Upper lobe of left lung (tissue), 6 donors: Measurements from ENCODE around the gene REC114. TPM values are rescaled to one million over a fixed set of nuclear protein-coding genes. Genes with fewer than 3 reads are reported as not detected.
A peak's percentile ranks its signal among the peaks of the same experiment; 100 is the strongest.

ENCODE experiments used
- ATAC-seq, 2 donors: fragments of 200-7000 bp; cut with Tn5 transposase; one replicate each; pipeline ENCODE4 v1.9.1; 2022; ENCODE audit warnings: mild to moderate bottlenecking in 2 of 2, moderate library complexity in 2 of 2; ENCODE audit not compliant: low FRiP score in 2 of 2
- DNase-seq, 2 donors: peaks; one replicate each; pipeline ENCODE4 v3.0.0-alpha.2; 2019 to 2020
- H3K27ac ChIP-seq, 4 donors: fragments of 200-600 bp; sonication (generic); one replicate each; pipeline ENCODE4 v1.5.1; 2016 to 2019
- H3K27me3 ChIP-seq, 4 donors: fragments of 200-600 bp; sonication (generic); one replicate each; pipeline ENCODE4 v1.5.1; 2017 to 2019
- H3K36me3 ChIP-seq, 4 donors: fragments of 200-600 bp; sonication (generic); one replicate each; pipeline ENCODE4 v1.5.1; 2016 to 2019
- H3K4me1 ChIP-seq, 4 donors: fragments of 200-600 bp; sonication (generic); one replicate each; pipeline ENCODE4 v1.5.1; 2018 to 2019
- H3K4me3 ChIP-seq, 4 donors: fragments of 200-600 bp; sonication (generic); one replicate each; pipeline ENCODE4 v1.5.1; 2017 to 2019; ENCODE audit warnings: mild to moderate bottlenecking in 2 of 4, moderate library complexity in 1 of 4
- H3K9me3 ChIP-seq, 4 donors: fragments of 200-600 bp; sonication (generic); one replicate each; pipeline ENCODE4 v1.5.1; 2018 to 2019
- CTCF ChIP-seq, 6 experiments: fragments of 450-650 bp in 4 of 6; fragments of 200-600 bp in 2 of 6; sonication (generic) in 2 of 6; IDR thresholded peaks; one replicate each; pipeline ENCODE4 v1.5.1; 2016 to 2019; ENCODE audit warnings: antibody characterized with exemption in 6 of 6
- EP300 ChIP-seq, 4 donors: sonication (generic); formaldehyde crosslinking; IDR thresholded peaks; one replicate each; pipeline ENCODE4 v1.5.1; 2017; ENCODE audit warnings: antibody characterized with exemption in 4 of 4, control low read depth in 2 of 4
- POLR2A ChIP-seq, 4 donors: fragments of 450-650 bp; IDR thresholded peaks; one replicate each; pipeline ENCODE4 v1.5.1; 2016 to 2017; ENCODE audit warnings: antibody characterized with exemption in 4 of 4, mild to moderate bottlenecking in 2 of 4
- POLR2AphosphoS5 ChIP-seq, 2 donors: sonication (generic); formaldehyde crosslinking; IDR thresholded peaks; one replicate each; pipeline ENCODE4 v1.5.1; 2017; ENCODE audit warnings: antibody characterized with exemption in 2 of 2
- WGBS, 2 donors: methylation state at CpG; one replicate each; pipeline ENCODE4 v1.1.5; 2017 to 2018; 5-methylcytosine and 5-hydroxymethylcytosine counted together
- total RNA-seq, 6 donors: library from RNA; depleted of rRNA in 4 of 6; stranded (reverse); fragments of >200 nt in 4 of 6; gene quantifications; one replicate each; pipeline versions ENCODE4 v1.1.0 to v1.2.1, GENCODE V29; 2016 to 2021
- donor health status: DM: no; HTN: no; CAD: no; lungs with moderate emphysema.
- donor health status: DM: no; HTN: yes; CAD: no; lungs with severe emphysema.

REC114 gene
- total RNA-seq, 6 donors from 2014 or later: not detected

GRCh38 chr15:73608475-73608874 is 165.5 kb downstream of the REC114 start:
- 60 to 75% methylated on average over 1 of the region's 1 CpG for WGBS, 2 donors
- ATAC-seq: no peak
- Histone ChIP-seq H3K27ac (no peak overlapping the region), H3K27me3 (no peaks in the 10 kb centered on the region), H3K9me3 (no peaks in the 10 kb centered on the region), H3K4me3 (no peak overlapping the region), H3K36me3 (no peaks in the 10 kb centered on the region), H3K4me1 (peaks cover 23 to 48% (median 32%) of the 10 kb centered on the region in 4 donors)
- TF ChIP-seq POLR2A (IDR thresholded peaks at IDR 0.05) (no peak), EP300 (IDR thresholded peaks at IDR 0.05) (no peak), CTCF (IDR thresholded peaks at IDR 0.05) (no peak), POLR2AphosphoS5 (IDR thresholded peaks at IDR 0.05) (no peak)
- no peak for DNase-seq

DNA sequence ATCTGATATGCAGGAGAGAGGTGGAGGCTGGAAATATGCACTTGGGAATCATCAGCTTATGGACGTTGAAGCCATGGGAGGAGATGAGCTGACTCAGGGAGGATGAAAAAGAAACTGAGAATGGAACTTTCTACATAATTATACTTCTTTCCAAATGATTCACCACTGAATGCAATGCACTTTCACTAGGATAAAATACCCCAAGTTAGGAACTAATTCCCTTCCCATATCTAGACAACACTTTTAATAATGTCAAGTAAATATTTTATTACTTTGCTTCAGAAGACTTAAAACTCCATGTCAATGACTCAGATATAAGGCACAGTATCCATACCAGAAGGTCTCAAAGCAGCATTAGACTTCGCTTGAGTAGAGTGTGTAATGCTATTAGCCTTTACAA is 166.0 kb downstream of the REC114 start:
- Histone ChIP-seq H3K4me1 (peaks cover 21 to 46% (median 32%) of the 10 kb centered on the region in 4 donors), H3K27me3 (no peaks in the 10 kb centered on the region), H3K4me3 (no peak overlapping the region), H3K36me3 (no peaks in the 10 kb centered on the region), H3K9me3 (no peaks in the 10 kb centered on the region), H3K27ac (no peak overlapping the region)
- no peak for DNase-seq
- WGBS, 2 donors: 66 to 74% methylated on average over 2 of the region's 2 CpGs
- TF ChIP-seq EP300 (IDR thresholded peaks at IDR 0.05) (no peak), POLR2AphosphoS5 (IDR thresholded peaks at IDR 0.05) (no peak), POLR2A (IDR thresholded peaks at IDR 0.05) (no peak), CTCF (IDR thresholded peaks at IDR 0.05) (no peak)
- peak in 1 of 2 donors; percentile 49 for ATAC-seq

Other genes starting within 250 kb of the REC114 start
- gene HCN4, start 74.2 kb upstream of the REC114 start, total RNA-seq: under 1 TPM; under 0.01 to 0.69 (median 0.19) TPM
- 100 to 1,000 TPM in 4 of 6 donors, 10 to 100 TPM in 2; 70.2 to 151 (median 108) TPM for gene NPTN, start 190.2 kb downstream of the REC114 start, total RNA-seq
- gene CD276, start 241.2 kb downstream of the REC114 start, total RNA-seq: 10 to 100 TPM; 32.2 to 83.6 (median 65.8) TPM